ENCODE data around the gene NEO1.

Gene NEO1

DNA sequence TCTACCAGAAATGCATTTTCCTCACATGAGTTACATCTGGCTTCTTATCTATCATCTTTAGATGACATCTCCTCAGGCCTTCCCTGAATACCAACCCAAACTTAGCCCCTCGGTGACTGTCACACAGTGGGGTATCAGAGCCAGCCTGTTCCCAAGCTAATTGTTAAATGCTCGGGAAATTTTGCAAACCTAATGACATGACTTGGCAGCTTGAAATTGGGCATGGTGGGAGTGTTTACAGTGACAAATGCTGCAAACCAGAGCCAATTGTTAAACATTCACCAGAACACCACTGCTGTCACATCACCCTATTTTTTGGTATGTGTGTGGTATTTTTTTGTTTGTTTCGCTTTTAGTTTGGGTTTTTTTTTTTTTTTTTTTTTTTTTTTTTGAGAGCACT is 185.6 kb downstream of the NEO1 start:
- TF ChIP-seq ZFX (IDR thresholded peaks at IDR 0.05; ENCODE audit: borderline replicate concordance) (no peak), CTCF (IDR thresholded peaks at IDR 0.05) (no peak)
- H3K27ac ChIP-seq, result no peak overlapping the region

GRCh38 chr15:73239564-73240215 is 187.4 kb downstream of the NEO1 start:
- TF ChIP-seq CTCF (IDR thresholded peaks at IDR 0.05) (peak; percentile 37), ZFX (IDR thresholded peaks at IDR 0.05; ENCODE audit: borderline replicate concordance) (no peak)
- no peak overlapping the region for H3K27ac ChIP-seq

GRCh38 chr15:73240866-73241499 is 188.7 kb downstream of the NEO1 start:
- TF ChIP-seq CTCF (IDR thresholded peaks at IDR 0.05), result peak; percentile 94
- no peak for TF ChIP-seq ZFX (IDR thresholded peaks at IDR 0.05; ENCODE audit: borderline replicate concordance)
- H3K27ac ChIP-seq, result no peak overlapping the region

- H3K27ac ChIP-seq, result no peak overlapping the region
- TF ChIP-seq CTCF (IDR thresholded peaks at IDR 0.05) (peak; percentile 67), ZFX (IDR thresholded peaks at IDR 0.05; ENCODE audit: borderline replicate concordance) (no peak)
Measured at GRCh38 chr15:73244333-73244732, 192.1 kb downstream of the NEO1 start.

DNA sequence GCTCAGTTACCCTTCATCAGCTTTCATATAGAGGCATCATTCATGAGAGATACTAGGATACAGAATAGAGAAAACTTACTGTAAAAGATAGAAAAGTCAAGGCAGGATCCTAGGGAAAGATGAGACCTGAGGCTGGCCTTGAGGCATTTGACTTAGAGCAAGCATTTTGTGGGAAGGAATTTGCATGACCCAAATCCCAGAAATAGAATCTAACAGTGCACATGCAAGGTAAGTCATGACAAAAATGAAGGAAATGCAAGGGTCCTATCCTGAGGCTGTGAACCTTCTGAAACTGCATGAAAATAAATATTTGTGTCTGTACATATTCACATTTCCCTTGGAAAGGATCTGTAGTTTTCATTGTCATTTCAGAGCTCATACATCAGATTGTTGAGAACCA is 194.2 kb downstream of the NEO1 start:
- no peak overlapping the region for H3K27ac ChIP-seq
- TF ChIP-seq CTCF (IDR thresholded peaks at IDR 0.05) (no peak), ZFX (IDR thresholded peaks at IDR 0.05; ENCODE audit: borderline replicate concordance) (no peak)

- H3K27ac ChIP-seq, result no peak overlapping the region
- no peak for TF ChIP-seq ZFX (IDR thresholded peaks at IDR 0.05; ENCODE audit: borderline replicate concordance)
- TF ChIP-seq CTCF (IDR thresholded peaks at IDR 0.05), result no peak
Measured at GRCh38 chr15:73246898-73247297, 194.6 kb downstream of the NEO1 start.

DNA sequence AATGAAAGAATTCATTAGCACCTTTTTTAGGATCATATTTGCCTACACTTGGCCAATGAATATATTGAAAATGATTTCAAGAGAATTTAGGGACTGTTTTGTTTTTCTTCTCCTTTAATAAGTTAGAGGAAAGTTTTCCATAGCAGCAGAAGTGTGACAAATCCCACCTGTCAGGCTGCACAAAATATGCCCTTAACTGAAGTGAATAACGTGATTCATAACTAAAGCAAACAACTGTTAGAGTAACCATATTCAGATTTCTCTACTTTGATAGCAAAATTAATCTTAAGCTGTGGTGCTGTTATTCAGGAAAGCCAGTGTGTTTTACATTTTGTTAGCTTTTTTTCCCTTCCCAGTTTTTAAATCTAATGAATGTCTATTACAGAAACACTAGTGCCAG is 195.1 kb downstream of the NEO1 start:
- no peak for TF ChIP-seq CTCF (IDR thresholded peaks at IDR 0.05)
- no peak for TF ChIP-seq ZFX (IDR thresholded peaks at IDR 0.05; ENCODE audit: borderline replicate concordance)
- no peak overlapping the region for H3K27ac ChIP-seq
